GM23338 (cell line): ENCODE data around the gene TM9SF2. TPM values are rescaled to one million over a fixed set of nuclear protein-coding genes. Genes with fewer than 3 reads are reported as not detected.

ENCODE experiments used
- ATAC-seq: fragments of 200-7000 bp; cut with Tn5 transposase; 3 replicates; pipeline ENCODE4 v1.9.1; 2020
- DNase-seq: peaks from one replicate; pipeline ENCODE4 v3.0.0-alpha.2; 2015; ENCODE audit warnings: low spot score
- H2AFZ ChIP-seq: fragments of 200-600 bp; sonication (generic); 2 replicates; pipeline ENCODE4 v1.8.0; 2016; ENCODE audit warnings: antibody characterized with exemption, mild to moderate bottlenecking, moderate library complexity
- H3F3A ChIP-seq: fragments of 200-600 bp; sonication (generic); replicated peaks from 2 replicates; pipeline ENCODE4 v1.8.0; 2017; ENCODE audit warnings: antibody characterized with exemption, mixed run types, low read depth
- H3K27ac ChIP-seq: fragments of 200-600 bp; sonication (generic); 2 replicates; pipeline ENCODE4 v1.6.1; 2016; ENCODE audit warnings: low read depth
- H3K27me3 ChIP-seq: fragments of 200-600 bp; sonication (generic); 2 replicates; pipeline ENCODE4 v1.8.0; 2016; ENCODE audit warnings: mild to moderate bottlenecking, mixed run types, moderate library complexity; ENCODE audit not compliant: insufficient read depth
- H3K36me3 ChIP-seq: fragments of 200-600 bp; sonication (generic); 2 replicates; pipeline ENCODE4 v1.8.0; 2016; ENCODE audit warnings: mild to moderate bottlenecking; ENCODE audit not compliant: insufficient read depth
- H3K4me1 ChIP-seq: fragments of 200-600 bp; sonication (generic); 2 replicates; pipeline ENCODE4 v1.8.0; 2016; ENCODE audit warnings: mild to moderate bottlenecking, moderate library complexity; ENCODE audit not compliant: insufficient read depth
- H3K4me2 ChIP-seq: fragments of 200-600 bp; sonication (generic); 2 replicates; pipeline ENCODE4 v1.7.1; 2017; ENCODE audit warnings: mixed run types
- H3K4me3 ChIP-seq: fragments of 200-600 bp; sonication (generic); 2 replicates; pipeline ENCODE4 v1.6.1; 2016; ENCODE audit warnings: mixed run types
- H3K79me2 ChIP-seq: fragments of 200-600 bp; sonication (generic); replicated peaks from 2 replicates; pipeline ENCODE4 v1.8.0; 2017; ENCODE audit warnings: mild to moderate bottlenecking; ENCODE audit not compliant: insufficient read depth
- H3K9me2 ChIP-seq: fragments of 200-600 bp; sonication (generic); 2 replicates; pipeline ENCODE4 v1.8.0; 2017; ENCODE audit not compliant: insufficient read depth
- H4K20me1 ChIP-seq: fragments of 200-600 bp; sonication (generic); replicated peaks from 2 replicates; pipeline ENCODE4 v1.8.0; 2017; ENCODE audit warnings: mild to moderate bottlenecking; ENCODE audit not compliant: insufficient read depth
- H3K27ac Mint-ChIP-seq: 2 replicates; pipeline ENCODE4 v1.8.0; 2020; ENCODE audit warnings: inconsistent platforms, mild to moderate bottlenecking, moderate library complexity, mixed read lengths
- H3K27me3 Mint-ChIP-seq: 3 replicates; pipeline ENCODE4 v1.8.0; 2022; ENCODE audit warnings: low read depth, mild to moderate bottlenecking, moderate library complexity, mixed read lengths, inconsistent platforms; ENCODE audit not compliant: insufficient read depth, poor library complexity
- H3K36me3 Mint-ChIP-seq: 3 replicates; pipeline ENCODE4 v1.8.0; 2021; ENCODE audit warnings: low read depth, mild to moderate bottlenecking, inconsistent platforms, moderate library complexity, mixed read lengths
- H3K4me1 Mint-ChIP-seq: 3 replicates; pipeline ENCODE4 v1.8.0; 2020; ENCODE audit warnings: mild to moderate bottlenecking, inconsistent platforms, mixed read lengths
- H3K4me3 Mint-ChIP-seq: 3 replicates; pipeline ENCODE4 v1.8.0; 2021; ENCODE audit warnings: moderate library complexity, mild to moderate bottlenecking, inconsistent platforms, mixed read lengths
- H3K9me3 Mint-ChIP-seq: 3 replicates; pipeline ENCODE4 v1.8.0; 2020; ENCODE audit warnings: moderate library complexity, mild to moderate bottlenecking, inconsistent platforms, mixed read lengths
- CREB1 ChIP-seq: fragments of 250-450 bp; sonication (Bioruptor Pico); IDR thresholded peaks from 2 replicates; pipeline ENCODE4 v1.5.0; 2020; ENCODE audit warnings: low read depth, mild to moderate bottlenecking, moderate library complexity
- CTCF ChIP-seq, 2 experiments: fragments of 200-600 bp in 1 of 2; sonication (generic) in 1 of 2; conservative IDR thresholded peaks; 2 replicates each; pipeline versions ENCODE4 v1.5.1 to v1.6.1; 2016 to 2017; ENCODE audit warnings: antibody characterized with exemption in 2 of 2, low read depth in 2 of 2, mild to moderate bottlenecking in 2 of 2, moderate library complexity in 1 of 2
- ETS1 ChIP-seq: IDR thresholded peaks from 2 replicates; pipeline ENCODE4 v1.6.1; 2016; ENCODE audit warnings: antibody characterized with exemption
- EZH2phosphoT487 ChIP-seq: fragments of 200-600 bp; sonication (generic); IDR thresholded peaks from one replicate; pipeline ENCODE4 v1.8.1; 2018; ENCODE audit warnings: antibody characterized with exemption; ENCODE audit not compliant: unreplicated experiment
- JUNB ChIP-seq: IDR thresholded peaks from one replicate; pipeline ENCODE4 v1.6.1; 2016; ENCODE audit warnings: antibody characterized with exemption; ENCODE audit not compliant: unreplicated experiment
- POLR2AphosphoS5 ChIP-seq: IDR thresholded peaks from 2 replicates; pipeline ENCODE4 v1.6.1; 2016; ENCODE audit warnings: antibody characterized with exemption, low read depth
- REST ChIP-seq: IDR thresholded peaks from one replicate; pipeline ENCODE4 v1.6.1; 2018; ENCODE audit warnings: antibody characterized with exemption; ENCODE audit not compliant: unreplicated experiment
- ZNF114 ChIP-seq: fragments of 250-450 bp; sonication (Bioruptor Pico); IDR thresholded peaks from 2 replicates; pipeline ENCODE4 v1.5.0; 2020; ENCODE audit warnings: mild to moderate bottlenecking, moderate library complexity
- polyA plus RNA-seq: library from polyadenylated mRNA; unstranded; fragments of >200 nt; fragmentation: Nextera tagmentation; extraction: Ambion mirVana; gene quantifications from 2 replicates; pipeline ENCODE4 v1.2.1, GENCODE V29; 2016
- total RNA-seq: library from RNA; depleted of rRNA; stranded (reverse); fragments of >200 nt; shearing (Covaris generic); gene quantifications from 2 replicates; pipeline ENCODE4 v1.2.3, GENCODE V29; 2014
- TF ChIP-seq, protein P1 (sequence below): fragments of 250-450 bp; sonication (Bioruptor Pico); IDR thresholded peaks from 2 replicates; pipeline ENCODE4 v1.5.0; 2020; ENCODE audit warnings: mild to moderate bottlenecking, moderate library complexity

Gene TM9SF2
- total and polyA plus RNA-seq, 2 experiments from 2014 or later = 50.5 to 115 TPM

GRCh38 chr13:99509479-99509878, 8.2 kb downstream of the TM9SF2 start:
- Mint-ChIP-seq H3K27me3 (no peaks in the 10 kb centered on the region), H3K9me3 (peaks cover 30% of the 10 kb centered on the region), H3K4me1 (no peaks in the 10 kb centered on the region; the same call in 2 of the 3 replicates), H3K4me3 (no peak overlapping the region), H3K27ac (no peak overlapping the region), H3K36me3 (peaks cover 45% of the 10 kb centered on the region)
- Histone ChIP-seq H3K4me1 (peaks cover 6% of the 10 kb centered on the region; the same call in 1 of the 2 replicates), H3K9me2 (no peaks in the 10 kb centered on the region), H3K27ac (no peak overlapping the region), H3K79me2 (peaks cover 100% of the 10 kb centered on the region), H3K27me3 (no peaks in the 10 kb centered on the region), H3F3A (no peaks in the 10 kb centered on the region), H3K4me3 (no peak overlapping the region), H2AFZ (no peak overlapping the region), H4K20me1 (peaks cover 14% of the 10 kb centered on the region; the same call in 1 of the 2 replicates), H3K4me2 (no peak overlapping the region), H3K36me3 (peaks cover 7% of the 10 kb centered on the region)
- no peak for ATAC-seq
- DNase-seq = no peak
- TF ChIP-seq REST (no peak), POLR2AphosphoS5 (no peak), ETS1 (no peak)

DNA sequence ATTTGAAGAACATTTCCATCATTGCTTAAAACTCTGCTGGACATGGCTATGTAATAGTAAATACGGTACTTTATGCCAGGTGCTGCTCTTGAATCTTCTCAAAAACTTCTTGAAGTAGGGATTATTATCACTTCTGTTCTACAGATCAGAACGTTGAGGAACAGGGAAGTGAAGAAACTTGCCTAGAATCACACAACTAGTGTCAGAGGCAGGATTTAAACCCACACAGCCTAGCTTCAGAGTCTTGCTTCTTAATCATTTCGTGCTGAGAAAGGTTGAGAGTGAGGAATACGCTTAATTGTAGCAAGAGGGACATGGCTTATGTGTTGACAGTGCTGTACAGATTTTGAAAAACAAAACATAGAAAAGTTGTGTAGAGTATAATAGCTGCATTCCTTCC, 13.5 kb downstream of the TM9SF2 start:
- Histone ChIP-seq H3K27me3 (no peaks in the 10 kb centered on the region), H3K9me2 (no peaks in the 10 kb centered on the region), H3K4me1 (0 out of 2 replicates have a peak, but pooled peaks cover 3% of the 10 kb centered on the region), H3K79me2 (peaks cover 75% of the 10 kb centered on the region), H3F3A (no peaks in the 10 kb centered on the region), H3K36me3 (peaks cover 12% of the 10 kb centered on the region), H3K4me2 (no peak overlapping the region), H3K4me3 (no peak overlapping the region), H2AFZ (no peak overlapping the region), H4K20me1 (peaks cover 18% of the 10 kb centered on the region), H3K27ac (no peak overlapping the region)
- Mint-ChIP-seq H3K36me3 (peaks cover 12% of the 10 kb centered on the region), H3K4me1 (no peaks in the 10 kb centered on the region; the same call in 2 of the 3 replicates), H3K9me3 (peaks cover 7% of the 10 kb centered on the region), H3K27me3 (no peaks in the 10 kb centered on the region), H3K27ac (no peak overlapping the region), H3K4me3 (no peak overlapping the region)
- no peak for ATAC-seq
- DNase-seq = no peak
- TF ChIP-seq CTCF (conservative IDR thresholded peaks at IDR 0.05; ENCODE audit: low read depth in 2 of 2) (no peak), ZNF114 (CRISPR knock-in tag) (no peak), JUNB (no peak), EZH2phosphoT487 (no peak), CREB1 (no peak), POLR2AphosphoS5 (no peak)
- TF ChIP-seq, protein P1, sequence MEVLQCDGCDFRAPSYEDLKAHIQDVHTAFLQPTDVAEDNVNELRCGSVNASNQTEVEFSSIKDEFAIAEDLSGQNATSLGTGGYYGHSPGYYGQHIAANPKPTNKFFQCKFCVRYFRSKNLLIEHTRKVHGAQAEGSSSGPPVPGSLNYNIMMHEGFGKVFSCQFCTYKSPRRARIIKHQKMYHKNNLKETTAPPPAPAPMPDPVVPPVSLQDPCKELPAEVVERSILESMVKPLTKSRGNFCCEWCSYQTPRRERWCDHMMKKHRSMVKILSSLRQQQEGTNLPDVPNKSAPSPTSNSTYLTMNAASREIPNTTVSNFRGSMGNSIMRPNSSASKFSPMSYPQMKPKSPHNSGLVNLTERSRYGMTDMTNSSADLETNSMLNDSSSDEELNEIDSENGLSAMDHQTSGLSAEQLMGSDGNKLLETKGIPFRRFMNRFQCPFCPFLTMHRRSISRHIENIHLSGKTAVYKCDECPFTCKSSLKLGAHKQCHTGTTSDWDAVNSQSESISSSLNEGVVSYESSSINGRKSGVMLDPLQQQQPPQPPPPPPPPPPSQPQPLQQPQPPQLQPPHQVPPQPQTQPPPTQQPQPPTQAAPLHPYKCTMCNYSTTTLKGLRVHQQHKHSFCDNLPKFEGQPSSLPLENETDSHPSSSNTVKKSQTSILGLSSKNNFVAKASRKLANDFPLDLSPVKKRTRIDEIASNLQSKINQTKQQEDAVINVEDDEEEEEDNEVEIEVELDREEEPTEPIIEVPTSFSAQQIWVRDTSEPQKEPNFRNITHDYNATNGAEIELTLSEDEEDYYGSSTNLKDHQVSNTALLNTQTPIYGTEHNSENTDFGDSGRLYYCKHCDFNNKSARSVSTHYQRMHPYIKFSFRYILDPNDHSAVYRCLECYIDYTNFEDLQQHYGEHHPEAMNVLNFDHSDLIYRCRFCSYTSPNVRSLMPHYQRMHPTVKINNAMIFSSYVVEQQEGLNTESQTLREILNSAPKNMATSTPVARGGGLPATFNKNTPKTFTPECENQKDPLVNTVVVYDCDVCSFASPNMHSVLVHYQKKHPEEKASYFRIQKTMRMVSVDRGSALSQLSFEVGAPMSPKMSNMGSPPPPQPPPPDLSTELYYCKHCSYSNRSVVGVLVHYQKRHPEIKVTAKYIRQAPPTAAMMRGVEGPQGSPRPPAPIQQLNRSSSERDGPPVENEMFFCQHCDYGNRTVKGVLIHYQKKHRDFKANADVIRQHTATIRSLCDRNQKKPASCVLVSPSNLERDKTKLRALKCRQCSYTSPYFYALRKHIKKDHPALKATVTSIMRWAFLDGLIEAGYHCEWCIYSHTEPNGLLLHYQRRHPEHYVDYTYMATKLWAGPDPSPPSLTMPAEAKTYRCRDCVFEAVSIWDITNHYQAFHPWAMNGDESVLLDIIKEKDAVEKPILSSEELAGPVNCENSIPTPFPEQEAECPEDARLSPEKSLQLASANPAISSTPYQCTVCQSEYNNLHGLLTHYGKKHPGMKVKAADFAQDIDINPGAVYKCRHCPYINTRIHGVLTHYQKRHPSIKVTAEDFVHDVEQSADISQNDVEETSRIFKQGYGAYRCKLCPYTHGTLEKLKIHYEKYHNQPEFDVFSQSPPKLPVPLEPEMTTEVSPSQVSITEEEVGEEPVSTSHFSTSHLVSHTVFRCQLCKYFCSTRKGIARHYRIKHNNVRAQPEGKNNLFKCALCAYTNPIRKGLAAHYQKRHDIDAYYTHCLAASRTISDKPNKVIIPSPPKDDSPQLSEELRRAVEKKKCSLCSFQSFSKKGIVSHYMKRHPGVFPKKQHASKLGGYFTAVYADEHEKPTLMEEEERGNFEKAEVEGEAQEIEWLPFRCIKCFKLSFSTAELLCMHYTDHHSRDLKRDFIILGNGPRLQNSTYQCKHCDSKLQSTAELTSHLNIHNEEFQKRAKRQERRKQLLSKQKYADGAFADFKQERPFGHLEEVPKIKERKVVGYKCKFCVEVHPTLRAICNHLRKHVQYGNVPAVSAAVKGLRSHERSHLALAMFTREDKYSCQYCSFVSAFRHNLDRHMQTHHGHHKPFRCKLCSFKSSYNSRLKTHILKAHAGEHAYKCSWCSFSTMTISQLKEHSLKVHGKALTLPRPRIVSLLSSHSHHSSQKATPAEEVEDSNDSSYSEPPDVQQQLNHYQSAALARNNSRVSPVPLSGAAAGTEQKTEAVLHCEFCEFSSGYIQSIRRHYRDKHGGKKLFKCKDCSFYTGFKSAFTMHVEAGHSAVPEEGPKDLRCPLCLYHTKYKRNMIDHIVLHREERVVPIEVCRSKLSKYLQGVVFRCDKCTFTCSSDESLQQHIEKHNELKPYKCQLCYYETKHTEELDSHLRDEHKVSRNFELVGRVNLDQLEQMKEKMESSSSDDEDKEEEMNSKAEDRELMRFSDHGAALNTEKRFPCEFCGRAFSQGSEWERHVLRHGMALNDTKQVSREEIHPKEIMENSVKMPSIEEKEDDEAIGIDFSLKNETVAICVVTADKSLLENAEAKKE = no peak
